T1000 (cell line): ENCODE results near the gene LAMA2.
"Not testable (repeated sequence)": the region's sequence is repeated elsewhere in the genome, so short reads cannot be mapped to it uniquely, and the experiment has no call there.

Experiments used
- DNase-seq: peaks from one replicate; lab custom pipeline; 2025; ENCODE audit warnings: mixed read lengths; lab: John Stamatoyannopoulos, UW

The LAMA2 gene

GRCh38 chr6:129006724-129007514, 124.0 kb downstream of the LAMA2 start:
- DNase-seq: no peak

- DNase-seq: no peak
Observed at GRCh38 chr6:129007701-129008373, 124.9 kb downstream of the LAMA2 start.

GRCh38 chr6:129008591-129008990, 125.7 kb downstream of the LAMA2 start:
- no peak for DNase-seq

GRCh38 chr6:129009851-129010250, 126.9 kb downstream of the LAMA2 start:
- no peak for DNase-seq

GRCh38 chr6:129014302-129014701, 131.4 kb downstream of the LAMA2 start:
- no peak for DNase-seq

GRCh38 chr6:129015721-129016120, 132.8 kb downstream of the LAMA2 start:
- no peak for DNase-seq

GRCh38 chr6:129016844-129017243, 133.9 kb downstream of the LAMA2 start:
- no peak for DNase-seq

- DNase-seq: no peak
Observed at GRCh38 chr6:129022011-129022553, 139.1 kb downstream of the LAMA2 start.

- DNase-seq: no peak
Observed at GRCh38 chr6:129026601-129027000, 143.7 kb downstream of the LAMA2 start.

GRCh38 chr6:129029778-129030177, 146.8 kb downstream of the LAMA2 start:
- no peak for DNase-seq

GRCh38 chr6:129030215-129030614, 147.3 kb downstream of the LAMA2 start:
- no peak for DNase-seq

GRCh38 chr6:129031051-129031599, 148.2 kb downstream of the LAMA2 start:
- no peak for DNase-seq

GRCh38 chr6:129032602-129033001, 149.7 kb downstream of the LAMA2 start:
- DNase-seq: no peak

GRCh38 chr6:129033180-129033579, 150.2 kb downstream of the LAMA2 start:
- no peak for DNase-seq

GRCh38 chr6:129033581-129033980, 150.6 kb downstream of the LAMA2 start:
- DNase-seq: no peak

- DNase-seq: no peak
Observed at GRCh38 chr6:129041563-129041962, 158.6 kb downstream of the LAMA2 start.

GRCh38 chr6:129046526-129046925, 163.6 kb downstream of the LAMA2 start:
- no peak for DNase-seq

- DNase-seq: no peak
Observed at GRCh38 chr6:129047834-129048233, 164.9 kb downstream of the LAMA2 start.

- DNase-seq: no peak
Observed at GRCh38 chr6:129050086-129050485, 167.1 kb downstream of the LAMA2 start.

- DNase-seq: not testable (repeated sequence)
Observed at GRCh38 chr6:129053143-129053542, 170.2 kb downstream of the LAMA2 start.

GRCh38 chr6:129055796-129056195, 172.9 kb downstream of the LAMA2 start:
- DNase-seq: no peak

- no peak for DNase-seq
Observed at GRCh38 chr6:129059650-129060049, 176.7 kb downstream of the LAMA2 start.

GRCh38 chr6:129069006-129069405, 186.1 kb downstream of the LAMA2 start:
- no peak for DNase-seq
